Stimulated activated CD4-positive, alpha-beta T cell treated with anti-CD3 and anti-CD28 coated beads, Interleukin-4, amount 100 ng/mL, for 1 hour (primary cell): ENCODE measurements around the gene NADSYN1.
A peak's percentile ranks its signal among the peaks of the same experiment; 100 is the strongest.

Experiments used
- DNase-seq: peaks from one replicate; pipeline ENCODE4 v3.0.0-alpha.2; 2020

NADSYN1 gene

GRCh38 chr11:71451596-71452198 is 1.3 kb upstream of the NADSYN1 start:
- no peak for DNase-seq

- peak; percentile 48 for DNase-seq
These were observed 585 bp upstream of the NADSYN1 start for GRCh38 chr11:71452199-71453036.

- no peak for DNase-seq
These were observed 908 bp downstream of the NADSYN1 start for GRCh38 chr11:71453918-71454304.

- DNase-seq: peak; percentile 18
These were observed 1.6 kb downstream of the NADSYN1 start for GRCh38 chr11:71454470-71455113.

- DNase-seq: no peak
These were observed 3.3 kb downstream of the NADSYN1 start for GRCh38 chr11:71456294-71456693.

GRCh38 chr11:71456831-71457230 is 3.8 kb downstream of the NADSYN1 start:
- no peak for DNase-seq

- DNase-seq: no peak
These were observed 5.4 kb downstream of the NADSYN1 start for GRCh38 chr11:71458146-71459070.

- no peak for DNase-seq
These were observed 6.2 kb downstream of the NADSYN1 start for GRCh38 chr11:71459076-71459766.

GRCh38 chr11:71459767-71460320 is 6.8 kb downstream of the NADSYN1 start:
- no peak for DNase-seq

GRCh38 chr11:71461696-71462095 is 8.7 kb downstream of the NADSYN1 start:
- no peak for DNase-seq

- no peak for DNase-seq
These were observed 9.7 kb downstream of the NADSYN1 start for GRCh38 chr11:71462726-71463125.

- DNase-seq: no peak
These were observed 10.6 kb downstream of the NADSYN1 start for GRCh38 chr11:71463331-71464211.

GRCh38 chr11:71465054-71465453 is 12.1 kb downstream of the NADSYN1 start:
- DNase-seq: no peak

GRCh38 chr11:71466358-71466757 is 13.4 kb downstream of the NADSYN1 start:
- no peak for DNase-seq

GRCh38 chr11:71467164-71467563 is 14.2 kb downstream of the NADSYN1 start:
- no peak for DNase-seq

- DNase-seq: no peak
These were observed 17.9 kb downstream of the NADSYN1 start for GRCh38 chr11:71470946-71471345.

GRCh38 chr11:71472357-71472885 is 19.4 kb downstream of the NADSYN1 start:
- no peak for DNase-seq

- DNase-seq: no peak
These were observed 20.2 kb downstream of the NADSYN1 start for GRCh38 chr11:71472941-71473792.

- DNase-seq: no peak
These were observed 20.7 kb downstream of the NADSYN1 start for GRCh38 chr11:71473793-71474080.
